Occipital lobe (tissue), 2 donors: ENCODE data around the gene PHF2. TPM values are rescaled to one million over a fixed set of nuclear protein-coding genes. Genes with fewer than 3 reads are reported as not detected.
"Not testable (repeated sequence)": the region's sequence is repeated elsewhere in the genome, so short reads cannot be mapped to it uniquely, and the experiment has no call there.

ENCODE experiments used
- DNase-seq: peaks from one replicate; lab custom pipeline; 2025; lab: John Stamatoyannopoulos, UW
- total RNA-seq: library from RNA; depleted of rRNA; stranded (reverse); fragments of >200 nt; gene quantifications from one replicate; pipeline ENCODE4 v1.2.3, GENCODE V29; 2014

The PHF2 gene
- total RNA-seq, 1 donor from 2014 or later: 33.4 TPM

DNA sequence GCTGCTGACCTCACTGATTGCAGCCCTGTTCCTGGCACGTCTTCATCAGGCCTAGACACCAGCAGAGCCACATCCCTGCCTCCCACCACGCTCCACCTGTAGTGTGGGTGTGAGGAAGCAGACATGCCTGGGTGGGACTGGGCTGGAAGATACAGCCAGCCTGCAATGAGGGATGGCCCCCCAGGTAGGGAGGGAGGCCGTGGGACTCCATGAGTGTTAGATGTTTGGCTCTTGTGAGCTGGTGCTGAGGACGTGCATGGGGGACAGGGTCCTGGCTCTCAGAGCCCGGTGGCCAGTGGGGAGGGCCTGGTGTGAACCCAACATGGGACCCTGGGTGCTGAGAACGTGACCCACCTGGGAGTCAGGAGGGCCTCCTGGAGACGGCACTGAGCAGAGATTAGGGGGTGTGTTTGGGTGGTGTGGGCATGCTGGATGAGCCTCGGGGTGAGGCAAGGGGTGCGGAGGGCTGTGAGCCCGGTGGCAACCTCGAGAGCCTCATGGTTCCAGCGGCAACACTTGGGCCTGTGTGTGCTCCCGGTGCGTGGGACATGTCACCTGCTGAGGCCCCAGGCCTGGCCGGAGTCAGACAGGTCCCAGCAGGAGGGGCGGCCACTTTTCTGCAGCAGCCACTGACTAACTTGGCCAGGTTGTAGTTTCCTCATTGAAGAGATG is 87.6 kb downstream of the PHF2 start:
- DNase-seq: no peak

- DNase-seq: no peak
Measured at GRCh38 chr9:93664549-93665120, 88.3 kb downstream of the PHF2 start.

GRCh38 chr9:93665128-93665636 is 88.8 kb downstream of the PHF2 start:
- DNase-seq: no peak

- no peak for DNase-seq
Measured at GRCh38 chr9:93665637-93666438, 89.5 kb downstream of the PHF2 start.

GRCh38 chr9:93666439-93666784 is 90.0 kb downstream of the PHF2 start:
- DNase-seq: not testable (repeated sequence)

- DNase-seq: no peak
Measured at GRCh38 chr9:93667006-93667405, 90.6 kb downstream of the PHF2 start.

- DNase-seq: no peak
Measured at GRCh38 chr9:93667627-93668026, 91.2 kb downstream of the PHF2 start.

GRCh38 chr9:93668261-93668871 is 92.0 kb downstream of the PHF2 start:
- DNase-seq: no peak

DNA sequence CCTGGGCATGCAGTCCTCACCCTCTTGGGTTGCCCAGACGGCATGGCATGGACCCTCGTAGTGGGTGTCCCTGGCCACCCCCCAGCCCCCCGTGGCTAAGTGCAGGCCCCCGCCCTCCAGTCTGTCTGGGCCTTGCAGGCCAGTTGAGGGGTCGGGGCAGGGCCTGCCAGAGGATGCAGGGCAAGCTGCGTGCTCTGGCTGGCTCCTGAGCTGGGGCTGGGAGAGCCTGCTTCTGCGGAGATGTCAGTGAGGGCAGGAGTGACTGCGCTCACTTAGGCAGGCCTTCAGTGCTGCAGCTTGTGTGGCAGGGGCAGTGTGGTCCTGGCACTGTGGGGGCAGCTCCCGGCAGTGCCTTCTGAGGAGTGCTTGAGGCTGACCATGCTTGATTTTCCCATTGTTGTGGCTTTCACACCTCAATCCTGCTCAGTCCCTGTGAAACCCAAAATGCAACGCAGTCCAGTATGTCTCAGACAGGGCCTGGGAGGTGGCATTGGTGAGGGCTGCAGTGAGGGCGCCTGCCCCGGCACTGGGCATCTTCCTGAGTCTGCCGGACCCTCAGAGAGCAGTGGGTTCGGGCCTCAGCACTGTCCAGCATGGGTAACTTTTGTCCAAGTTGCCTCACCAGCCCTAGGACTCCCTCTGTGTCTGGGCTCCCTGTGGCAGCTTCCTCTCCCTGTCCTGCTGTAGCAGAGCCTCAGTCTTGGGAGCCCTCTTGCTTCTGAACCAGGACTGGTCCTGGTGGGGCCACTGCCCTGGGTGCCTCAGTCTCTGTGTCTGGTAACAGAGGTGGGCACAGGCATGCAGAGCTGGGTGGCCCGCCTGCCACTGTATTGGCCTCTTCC is 93.0 kb downstream of the PHF2 start:
- DNase-seq: no peak

DNA sequence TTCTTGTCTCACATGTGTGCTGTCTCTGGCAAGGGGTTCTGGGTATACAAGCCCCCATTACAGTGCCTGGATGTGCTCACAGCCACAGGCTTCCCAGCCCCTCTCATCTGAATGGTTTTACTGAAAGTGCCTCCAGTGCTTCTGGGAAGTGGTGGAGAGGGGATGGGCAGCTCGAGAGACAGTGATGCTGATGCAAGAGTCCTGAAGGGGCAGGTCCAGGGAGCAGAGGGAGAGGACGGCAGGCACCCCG is 93.5 kb downstream of the PHF2 start:
- DNase-seq: no peak

DNA sequence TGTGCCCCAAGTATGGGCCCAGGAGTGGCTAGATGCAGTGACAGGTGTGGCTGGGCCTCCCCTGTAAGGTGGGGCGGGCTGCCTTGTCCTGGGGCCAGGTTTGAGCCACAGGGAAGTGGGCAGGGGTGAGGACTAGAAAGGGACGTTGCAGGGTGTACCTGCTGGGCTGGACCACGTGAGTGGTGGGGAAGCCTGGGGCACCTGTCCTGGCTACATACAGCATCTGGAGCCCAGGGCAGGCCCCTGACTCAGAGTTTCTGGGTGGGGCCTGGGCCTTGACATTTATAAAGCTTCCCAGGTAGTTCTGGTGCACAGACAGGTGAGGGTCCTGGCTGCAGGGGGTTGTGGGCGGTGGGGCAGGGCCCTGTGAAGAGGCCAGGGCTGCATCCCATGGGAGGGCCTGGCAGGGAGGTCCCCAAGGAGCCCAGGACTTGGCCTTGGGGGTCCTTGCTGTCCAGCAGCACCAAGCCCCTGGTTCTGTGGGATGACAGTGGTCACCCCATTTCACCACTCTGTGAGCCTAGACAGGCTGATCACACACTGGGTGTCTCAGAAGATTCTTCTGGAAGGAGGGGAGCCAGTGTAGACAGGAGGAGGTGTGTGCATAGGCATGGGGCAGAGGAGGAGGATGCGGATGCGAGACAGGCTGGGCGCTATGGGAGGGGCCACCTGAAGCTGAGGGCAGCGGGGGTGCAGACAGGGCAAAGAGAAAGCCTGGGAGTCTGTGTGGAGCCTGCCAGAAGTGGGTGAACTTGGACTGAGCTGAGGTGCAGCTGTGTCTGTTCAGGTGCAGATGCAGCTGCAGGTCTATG is 94.0 kb downstream of the PHF2 start:
- no peak for DNase-seq

DNA sequence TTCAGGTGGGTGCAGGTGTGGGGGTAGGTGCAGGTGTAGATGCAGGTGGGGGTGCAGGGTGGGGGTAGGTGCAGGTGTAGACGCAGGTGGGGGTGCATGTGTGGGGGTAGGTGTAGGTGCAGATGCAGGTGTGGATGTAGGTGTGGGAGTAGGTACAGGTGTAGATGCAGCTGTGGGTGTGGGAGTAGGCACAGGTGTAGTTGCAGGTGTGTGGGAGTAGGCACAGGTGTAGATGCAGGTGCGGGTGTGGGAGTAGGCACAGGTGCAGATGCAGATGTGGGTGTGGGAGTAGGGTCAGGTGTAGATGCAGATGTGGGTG is 94.6 kb downstream of the PHF2 start:
- DNase-seq: no peak

DNA sequence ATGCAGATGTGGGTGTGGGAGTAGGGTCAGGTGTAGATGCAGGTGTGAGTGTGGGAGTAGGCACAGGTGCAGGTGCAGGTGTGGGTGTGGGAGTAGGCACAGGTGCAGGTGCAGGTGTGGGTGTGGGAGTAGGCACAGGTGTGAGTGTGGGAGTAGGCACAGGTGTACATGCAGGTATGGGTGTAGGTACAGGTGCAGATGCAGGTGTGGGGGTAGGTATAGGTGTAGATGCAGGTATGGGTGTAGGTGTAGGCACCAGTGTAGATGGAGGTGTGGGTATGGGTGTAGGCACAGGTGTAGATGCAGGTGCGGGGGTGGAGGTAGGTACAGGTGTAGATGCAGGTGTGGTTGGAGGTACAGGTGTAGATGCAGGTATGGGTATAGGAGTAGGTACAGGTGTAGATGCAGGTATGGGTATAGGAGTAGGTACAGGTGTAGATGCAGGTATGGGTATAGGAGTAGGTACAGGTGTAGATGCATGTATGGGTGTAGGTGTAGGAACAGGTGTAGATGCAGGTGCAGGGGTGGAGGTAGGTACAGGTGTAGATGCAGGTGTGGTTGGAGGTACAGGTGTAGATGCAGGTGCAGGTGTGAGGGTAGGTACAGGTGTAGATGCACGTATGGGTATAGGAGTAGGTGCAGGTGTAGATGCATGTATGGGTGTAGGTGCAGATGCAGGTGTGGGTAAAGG is 96.1 kb downstream of the PHF2 start:
- not testable (repeated sequence) for DNase-seq

GRCh38 chr9:93673021-93673838 is 96.8 kb downstream of the PHF2 start:
- no peak for DNase-seq

GRCh38 chr9:93673839-93674334 is 97.5 kb downstream of the PHF2 start:
- no peak for DNase-seq

GRCh38 chr9:93674580-93675335 is 98.4 kb downstream of the PHF2 start:
- no peak for DNase-seq

- no peak for DNase-seq
Measured at GRCh38 chr9:93675336-93676150, 99.2 kb downstream of the PHF2 start.
